Measurements from ENCODE around the gene TENM4.
"Not testable (repeated sequence)": the region's sequence is repeated elsewhere in the genome, so short reads cannot be mapped to it uniquely, and the experiment has no call there.

The TENM4 gene

DNA sequence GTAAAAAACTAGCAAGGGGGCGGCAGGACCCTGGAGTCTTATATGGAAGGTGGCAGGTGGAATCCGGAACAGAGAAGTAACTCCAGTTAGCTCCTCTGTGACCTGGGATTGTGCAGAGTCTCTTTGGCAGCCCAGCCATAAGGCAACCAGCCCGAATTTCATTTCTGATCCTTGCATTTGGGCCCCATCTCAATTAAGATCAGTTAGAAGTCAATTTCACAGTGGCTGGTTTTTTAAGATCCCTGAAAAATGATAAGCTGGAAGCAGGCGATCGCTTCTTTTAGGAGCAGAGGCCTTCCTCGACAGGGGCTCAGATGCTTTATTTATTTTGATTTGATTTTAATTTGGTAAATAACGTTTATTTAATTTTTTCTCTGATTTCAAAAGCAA, 199.0 kb downstream of the TENM4 start:
- no peak for DNase-seq

DNA sequence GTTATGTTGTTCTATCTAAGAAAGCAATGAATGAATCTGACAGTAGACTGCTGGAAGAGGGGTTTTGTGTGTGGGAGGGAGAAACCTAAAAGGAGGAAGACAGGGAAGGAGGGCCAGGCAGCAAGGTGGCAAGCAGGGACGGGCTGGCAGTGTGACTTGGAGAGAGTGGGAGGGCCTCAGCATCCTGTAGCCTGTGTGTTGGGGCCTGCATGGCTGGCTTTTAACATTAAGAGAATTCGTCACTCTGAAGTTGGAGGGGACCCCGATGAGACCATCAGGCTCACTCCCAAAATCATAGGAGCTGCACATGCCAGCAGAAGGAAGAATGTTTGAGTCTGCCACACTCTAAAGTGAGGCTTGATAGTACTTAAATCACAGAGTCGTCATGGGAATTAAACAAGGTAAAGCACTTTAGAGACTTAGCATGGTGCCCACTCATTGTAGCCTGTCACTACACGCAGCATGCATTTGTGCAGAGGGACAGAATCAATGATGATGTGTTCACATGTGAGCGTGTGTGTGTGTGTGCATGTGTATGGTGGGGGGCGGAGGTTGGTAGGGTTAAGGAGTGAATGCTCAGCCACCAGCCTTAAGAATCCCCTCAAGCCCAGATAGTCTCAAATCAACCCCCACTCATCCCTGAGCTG, 199.5 kb downstream of the TENM4 start:
- no peak for DNase-seq

DNA sequence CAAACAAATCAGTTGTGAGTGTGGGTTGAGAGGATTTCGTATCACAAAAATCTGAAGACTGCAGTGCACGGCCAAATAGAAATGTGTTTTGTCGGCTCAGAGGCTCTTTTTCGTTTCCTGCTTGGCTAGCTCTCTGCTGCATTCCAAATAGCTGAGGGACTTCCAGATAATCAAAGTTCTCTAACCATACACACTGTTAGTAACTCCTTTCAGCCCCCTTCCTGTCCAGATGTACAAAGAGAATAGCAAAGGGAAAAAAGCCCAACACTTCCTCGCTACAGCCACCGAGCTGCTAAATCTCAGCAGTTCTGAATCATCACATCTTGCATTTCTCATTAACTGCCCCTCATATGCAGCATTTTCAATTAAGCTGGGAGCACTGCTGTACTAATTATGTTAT, 203.1 kb downstream of the TENM4 start:
- no peak for DNase-seq

DNA sequence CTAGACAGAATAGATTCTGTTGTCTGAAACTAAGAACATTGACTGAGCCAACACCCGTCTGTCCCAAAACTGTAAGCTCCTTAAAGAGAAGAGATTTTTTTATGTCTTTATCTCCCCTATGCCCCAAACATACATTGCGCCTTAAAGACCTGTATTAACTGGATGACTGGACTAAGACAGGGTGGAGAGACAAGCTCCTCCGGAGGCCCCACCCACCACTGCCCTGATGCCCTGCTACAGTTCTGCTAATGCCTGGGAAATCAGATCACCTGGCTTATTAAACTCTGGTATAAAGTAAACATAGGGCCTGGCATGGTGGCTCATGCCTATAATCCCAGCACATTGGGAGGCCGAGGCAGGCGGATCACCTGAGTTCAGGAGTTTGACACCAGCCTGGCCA, 203.7 kb downstream of the TENM4 start:
- no peak for DNase-seq

DNA sequence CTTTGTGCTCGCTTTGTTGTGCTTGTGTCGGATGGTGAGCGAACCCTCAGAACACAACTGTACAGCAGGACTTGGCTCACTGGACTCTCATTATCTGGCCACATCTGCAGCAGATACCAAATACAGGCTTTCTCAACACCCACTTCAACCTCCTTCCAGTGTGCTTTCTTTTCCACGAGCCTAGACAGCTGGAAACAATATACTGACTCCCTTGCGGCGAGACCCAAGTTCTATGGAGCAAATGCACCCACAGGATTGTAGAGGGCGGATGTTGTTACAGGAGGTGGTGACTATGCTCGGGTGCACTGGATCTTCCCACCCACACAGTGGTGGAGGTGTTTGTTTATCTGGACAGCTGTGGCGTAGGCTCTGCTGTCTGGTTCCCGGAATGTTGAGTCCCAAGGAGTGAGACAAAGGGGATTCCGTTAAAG, 204.3 kb downstream of the TENM4 start:
- DNase-seq, result no peak

DNA sequence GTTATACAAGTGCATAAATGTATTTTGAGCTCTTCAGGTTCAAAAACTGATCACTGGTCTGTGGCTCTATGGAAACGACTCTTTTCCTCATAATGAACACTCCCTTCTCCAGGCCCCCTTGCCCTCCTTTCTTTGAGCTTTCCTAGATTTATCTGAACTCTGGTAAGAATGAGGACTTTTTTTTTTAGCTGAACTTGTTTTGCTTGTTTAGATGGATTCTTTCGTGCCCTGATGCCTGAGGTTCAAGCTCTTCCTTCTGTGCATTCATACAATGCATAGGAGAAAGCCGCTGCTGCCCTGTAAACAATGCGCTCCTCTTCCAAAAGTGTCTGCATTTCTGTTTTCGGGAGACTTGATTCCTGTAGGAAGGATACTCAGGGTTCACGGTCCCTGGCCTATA, 205.1 kb downstream of the TENM4 start:
- no peak for DNase-seq

DNA sequence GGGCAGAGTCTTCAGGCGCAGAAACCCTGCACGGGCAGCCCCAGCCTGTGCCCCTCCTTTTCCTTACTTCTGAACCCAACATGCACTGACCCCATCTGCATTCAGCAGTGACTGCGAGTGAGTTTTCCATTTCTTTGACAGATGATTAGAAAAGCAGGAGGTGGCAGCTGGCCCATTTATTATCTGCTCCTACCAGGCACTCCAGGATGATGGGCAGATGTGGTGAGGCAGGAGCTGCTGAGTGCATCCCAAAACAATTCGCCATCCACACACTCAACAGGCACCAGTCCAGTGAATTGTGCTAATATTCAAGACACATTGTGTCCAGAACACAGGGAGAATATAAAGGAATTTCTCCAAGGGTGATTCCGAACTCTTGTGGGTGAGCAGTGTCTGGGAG, 208.5 kb downstream of the TENM4 start:
- DNase-seq, result no peak

DNA sequence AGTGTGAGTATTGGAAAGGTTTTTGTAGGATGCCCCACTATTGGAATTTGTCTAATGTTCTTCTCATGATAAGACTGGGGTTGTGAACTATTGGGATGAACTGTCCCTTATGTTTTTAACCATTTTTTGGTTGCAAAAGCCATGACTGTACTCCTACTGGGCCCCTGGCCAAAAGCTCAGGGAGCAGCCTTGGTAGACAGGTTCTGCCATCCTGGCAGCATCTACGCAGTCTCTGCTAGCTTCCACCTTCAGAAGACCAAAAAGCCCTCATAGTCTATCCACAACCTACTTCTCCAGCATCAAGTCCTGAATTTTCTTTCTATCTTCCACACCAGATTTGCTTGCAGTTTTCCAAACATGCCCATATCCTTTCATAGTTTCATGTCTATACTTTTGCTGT, 211.8 kb downstream of the TENM4 start:
- DNase-seq, result no peak

DNA sequence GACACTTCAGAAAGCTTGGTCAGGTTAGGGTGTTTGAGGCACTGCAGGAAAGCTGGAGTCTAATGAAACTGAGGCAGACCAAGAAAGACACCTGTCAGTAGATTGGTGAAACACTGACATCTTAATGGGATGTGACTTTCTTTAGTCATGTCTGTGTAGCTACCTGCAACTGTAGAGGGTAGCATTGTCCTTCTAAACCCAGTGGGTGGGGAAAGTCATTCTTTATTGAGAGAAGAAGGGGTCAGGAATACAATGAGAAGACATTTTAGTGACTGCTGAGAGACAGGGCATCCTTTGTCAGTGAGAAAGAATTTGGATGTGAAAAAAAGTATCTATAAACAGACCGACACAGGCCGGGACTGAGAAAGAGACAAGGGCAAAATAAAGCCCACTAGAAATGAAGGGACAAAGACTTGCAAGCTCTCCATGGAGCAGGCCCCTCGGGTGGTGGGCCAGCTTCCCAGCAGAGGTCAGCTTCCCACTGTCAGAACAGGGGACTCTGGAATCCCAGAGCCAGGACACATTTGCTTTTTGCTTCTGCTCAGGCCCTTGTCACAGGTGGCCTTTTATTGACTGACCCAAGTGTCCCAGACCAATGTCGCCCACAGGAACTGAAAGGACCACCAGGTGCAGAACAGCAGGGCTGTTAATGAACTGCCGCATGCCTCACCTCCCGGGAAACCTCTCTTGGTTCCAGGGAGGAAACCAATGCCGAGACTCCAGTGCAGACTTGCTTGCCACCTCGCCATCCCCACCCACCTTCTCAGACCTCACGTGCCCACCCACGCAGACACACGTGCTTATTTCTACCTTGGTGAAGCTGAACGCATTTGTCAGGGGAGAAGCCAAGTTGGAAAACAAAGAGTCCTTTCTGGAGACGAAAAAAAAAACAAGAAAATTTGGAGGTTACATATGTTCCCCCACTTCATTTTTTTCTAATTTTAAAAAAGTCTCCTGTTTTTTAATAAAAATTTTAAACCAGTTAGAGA, 212.8 kb downstream of the TENM4 start:
- DNase-seq, result no peak

DNA sequence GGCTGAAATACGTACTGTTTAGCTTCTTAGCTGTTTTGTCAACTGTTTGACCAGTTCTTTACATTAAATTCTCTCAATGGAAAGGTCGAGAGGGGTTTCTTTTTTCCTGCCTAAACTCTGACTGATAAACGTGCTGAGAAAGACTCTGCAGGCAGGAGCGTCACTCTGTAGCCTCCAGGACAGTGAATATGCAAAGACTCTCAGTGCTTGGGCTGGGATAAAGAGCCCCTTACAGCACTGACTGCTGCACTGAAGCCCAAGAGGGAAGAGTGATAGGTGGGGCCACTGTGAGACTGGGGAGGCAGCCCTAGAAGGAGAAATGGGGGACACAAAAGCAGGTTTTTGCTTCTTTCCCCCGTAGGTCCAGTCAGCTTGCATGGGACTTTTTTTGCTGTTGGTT, 213.5 kb downstream of the TENM4 start:
- no peak for DNase-seq

DNA sequence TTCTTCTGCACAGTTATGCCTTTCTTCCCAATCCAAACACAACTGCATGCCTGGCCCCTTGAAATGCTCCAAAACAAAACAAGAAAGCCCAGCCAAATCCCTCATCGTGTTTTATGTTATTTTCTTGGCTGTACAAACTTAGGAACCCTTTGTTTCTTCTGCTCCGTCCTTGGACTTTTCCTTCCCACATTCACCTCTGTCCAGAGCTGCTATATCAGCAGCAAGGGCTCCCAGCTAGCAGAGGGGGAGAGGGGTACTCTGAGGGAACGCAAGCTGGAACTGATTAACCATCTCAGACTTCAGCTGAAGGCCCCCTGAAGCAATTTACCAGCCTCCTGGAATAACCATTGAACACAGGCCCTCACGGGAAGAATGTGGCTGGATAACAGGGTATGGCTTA, 214.7 kb downstream of the TENM4 start:
- no peak for DNase-seq

DNA sequence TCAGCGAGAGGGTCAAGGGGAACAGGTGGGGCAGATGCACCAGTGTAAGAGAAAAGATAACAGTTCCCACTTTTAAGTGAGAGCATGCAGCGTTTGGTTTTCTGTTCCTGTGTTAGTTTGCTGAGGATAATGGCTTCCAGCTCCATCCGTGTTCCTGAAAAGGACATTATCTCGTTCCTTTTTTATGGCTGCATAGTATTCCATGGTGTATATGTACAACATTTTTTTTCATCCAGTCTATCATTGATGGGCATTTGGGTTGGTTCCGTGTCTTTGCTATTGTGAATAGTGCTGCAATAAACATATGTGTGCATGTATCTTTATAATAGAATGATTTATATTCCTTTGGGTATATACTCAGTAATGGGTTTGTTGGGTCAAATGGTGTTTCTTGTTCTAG, 218.7 kb downstream of the TENM4 start:
- DNase-seq, result not testable (repeated sequence)

DNA sequence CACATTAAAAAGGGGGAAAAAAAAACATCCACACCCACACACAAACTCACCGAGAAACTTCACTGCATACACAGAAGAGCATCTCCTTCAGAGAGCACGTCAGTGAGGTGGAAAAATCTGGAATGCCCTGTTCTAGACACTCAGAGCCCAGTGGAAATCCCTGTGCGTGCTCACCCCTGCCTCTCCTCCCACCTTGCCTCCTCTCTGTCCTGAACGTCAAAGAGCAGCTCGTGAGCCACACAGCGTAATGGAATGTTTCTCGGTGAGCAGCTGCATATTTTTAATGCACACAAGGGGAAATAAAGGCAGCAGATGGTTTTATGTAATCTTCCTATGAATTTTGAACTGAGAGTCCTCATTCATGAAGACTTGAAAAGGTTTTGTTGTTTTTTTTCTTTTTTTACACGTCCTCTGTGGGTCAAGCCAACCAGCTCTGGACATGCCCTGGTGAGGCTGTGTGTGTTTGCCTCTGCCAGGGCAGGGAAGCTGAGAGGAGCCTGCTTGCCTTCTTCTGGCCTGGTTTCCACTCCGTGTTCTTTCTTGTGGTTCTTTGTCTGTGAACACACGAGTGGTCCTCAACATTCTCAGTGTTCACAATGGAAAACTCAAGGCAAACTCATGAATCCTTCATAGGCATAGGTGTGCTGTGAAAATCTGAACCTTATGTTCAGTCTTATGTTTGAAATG, 219.2 kb downstream of the TENM4 start:
- no peak for DNase-seq

DNA sequence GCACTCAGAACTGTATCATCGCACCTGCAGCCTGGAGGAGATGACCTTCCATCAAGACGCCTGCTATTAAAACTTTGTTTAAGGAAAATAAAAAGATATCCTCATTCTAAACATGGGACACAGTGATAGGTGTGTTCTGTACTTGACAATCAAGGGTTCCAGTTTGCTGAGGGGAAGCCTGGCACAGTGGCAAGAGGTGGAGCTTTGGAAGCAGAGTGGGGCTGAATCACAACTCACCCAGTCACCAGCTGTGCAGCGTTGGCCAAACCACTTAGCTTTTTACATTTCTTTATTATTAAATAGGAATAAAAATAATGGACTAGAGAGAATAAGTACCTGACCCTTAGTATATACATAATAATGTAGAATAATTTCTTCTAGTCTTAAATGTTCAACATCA, 220.7 kb downstream of the TENM4 start:
- DNase-seq, result no peak

DNA sequence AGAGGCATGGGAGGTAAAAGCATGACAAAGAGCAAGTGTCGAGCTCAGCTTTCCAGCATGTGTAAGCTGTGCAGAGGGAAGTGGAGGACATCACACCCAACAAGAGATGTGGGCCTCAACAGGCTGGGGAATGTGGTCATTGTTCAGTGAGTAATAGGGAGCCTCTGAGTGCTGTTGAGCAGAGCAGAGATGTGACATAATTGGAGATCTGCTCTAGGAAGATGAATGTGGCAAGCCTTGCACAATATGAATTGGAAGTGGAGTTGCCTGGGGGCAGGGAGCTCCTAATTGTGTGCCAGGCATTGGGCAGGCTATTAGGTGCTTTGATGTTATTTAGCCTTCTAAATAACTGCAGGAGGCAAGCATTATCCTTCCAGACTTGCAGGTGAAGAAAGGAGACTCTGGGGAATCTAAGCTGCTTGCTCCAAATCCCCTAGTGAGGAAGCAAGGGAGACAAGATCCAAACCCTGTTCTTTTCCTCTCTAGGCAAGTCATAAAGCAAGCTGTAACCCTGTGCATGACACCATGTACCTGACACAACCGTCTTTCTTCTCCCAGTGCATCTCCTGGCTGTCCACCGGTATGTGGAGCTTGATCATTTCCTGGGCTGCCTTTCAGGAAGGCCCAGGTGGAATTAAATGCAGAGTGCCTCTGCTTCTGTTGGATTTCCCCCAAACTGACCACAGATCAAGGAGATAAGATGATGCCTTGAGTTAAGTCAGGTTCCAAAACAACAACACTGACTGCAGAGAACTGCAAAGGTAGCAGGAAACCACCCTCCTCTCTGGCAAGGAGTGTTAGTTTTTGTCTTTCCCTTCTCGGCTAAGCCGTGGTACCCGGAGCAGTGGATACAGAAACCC, 221.4 kb downstream of the TENM4 start:
- DNase-seq, result peak in 1 of 2 donors; percentile 13

DNA sequence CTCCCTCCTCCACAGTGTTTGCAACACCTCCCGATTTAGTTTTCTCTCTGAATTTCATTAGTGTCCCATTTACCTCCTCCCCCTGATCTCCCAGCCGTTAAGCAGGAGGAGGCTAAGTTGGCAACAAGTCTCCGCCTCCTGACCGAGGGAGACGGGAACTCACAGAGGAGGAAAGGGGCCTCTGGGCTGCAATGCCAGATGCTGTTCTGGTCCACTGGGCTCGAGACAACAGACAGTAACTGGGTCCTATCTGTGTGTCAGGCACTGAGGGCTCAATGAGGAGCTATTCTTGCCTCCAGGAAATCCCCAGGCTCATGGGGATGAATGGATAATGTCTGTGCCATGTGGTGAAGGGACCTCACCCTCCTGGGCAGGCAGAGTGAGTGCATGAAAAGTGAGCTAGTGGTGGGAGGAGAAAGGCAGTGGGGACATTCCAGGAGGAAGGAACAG, 228.1 kb downstream of the TENM4 start:
- DNase-seq, result no peak

DNA sequence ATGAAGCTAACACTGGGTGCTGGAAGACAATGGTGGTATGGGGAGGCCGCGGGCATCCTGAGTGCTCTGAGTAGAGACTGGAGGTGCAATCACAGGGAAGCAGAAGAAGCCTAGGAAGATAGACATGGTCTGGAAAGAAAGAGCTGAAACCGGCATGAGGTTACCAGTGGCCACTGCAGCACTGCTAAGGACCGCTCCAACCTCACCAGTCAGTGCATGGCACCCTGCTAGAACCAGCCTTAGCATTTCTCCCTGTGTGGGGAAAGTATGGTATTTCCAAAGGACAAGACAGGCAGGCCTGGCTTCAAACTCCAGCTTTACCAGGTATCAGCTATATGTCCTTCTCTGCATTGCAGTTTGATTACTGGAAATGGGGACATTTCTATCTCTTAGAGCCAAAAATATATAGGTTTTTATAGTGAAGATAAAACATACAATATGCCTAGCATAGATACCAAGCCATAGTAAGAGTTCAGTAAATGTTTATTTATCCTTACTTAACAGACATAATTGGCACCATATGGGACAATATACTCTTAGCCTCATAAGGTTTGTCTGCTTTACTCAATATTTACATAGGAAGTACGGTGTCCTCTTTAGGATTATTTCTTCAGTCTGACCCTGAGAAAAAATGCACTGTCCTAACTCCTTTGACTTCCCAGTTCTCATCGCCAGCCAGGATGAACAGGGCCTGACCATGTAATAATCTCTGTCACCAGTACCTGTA, 231.1 kb downstream of the TENM4 start:
- DNase-seq, result no peak

DNA sequence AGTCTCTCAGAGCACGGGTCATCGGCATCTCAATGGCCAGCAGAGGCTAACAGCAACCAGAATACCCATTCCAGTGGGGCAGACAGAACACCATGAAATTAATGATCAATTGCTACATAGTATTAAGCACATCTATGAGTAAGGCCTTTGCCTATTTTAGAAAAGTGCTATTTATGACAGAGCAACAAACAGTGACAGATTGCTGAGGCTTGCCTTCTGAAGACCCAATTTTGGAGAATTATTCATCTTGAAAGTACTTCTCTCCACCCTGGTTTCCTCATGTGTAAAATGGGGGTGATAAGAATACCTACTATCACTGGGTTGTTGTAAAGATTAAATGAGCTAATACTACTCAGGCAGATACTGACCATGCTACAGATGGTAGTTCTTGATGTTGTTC, 232.7 kb downstream of the TENM4 start:
- DNase-seq, result no peak

DNA sequence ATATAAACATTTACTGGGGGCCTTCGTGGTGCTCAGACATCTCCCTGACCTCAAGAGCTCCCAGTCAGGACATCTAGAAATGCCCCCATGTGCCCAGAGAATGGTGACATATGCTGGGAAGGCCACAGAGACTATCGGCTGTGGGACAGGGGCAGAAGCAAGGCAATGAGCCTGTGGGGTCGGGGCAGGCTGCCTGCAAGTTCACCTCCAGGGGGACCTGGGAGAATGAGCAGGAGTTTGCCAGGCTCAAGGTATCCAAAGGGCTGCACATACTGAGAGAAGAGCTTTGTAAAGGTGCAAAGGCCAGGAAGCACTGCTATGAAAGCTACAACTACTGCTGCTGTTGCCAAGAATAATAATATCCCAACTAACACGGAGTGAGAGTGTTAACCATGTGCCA, 233.9 kb downstream of the TENM4 start:
- no peak for DNase-seq

DNA sequence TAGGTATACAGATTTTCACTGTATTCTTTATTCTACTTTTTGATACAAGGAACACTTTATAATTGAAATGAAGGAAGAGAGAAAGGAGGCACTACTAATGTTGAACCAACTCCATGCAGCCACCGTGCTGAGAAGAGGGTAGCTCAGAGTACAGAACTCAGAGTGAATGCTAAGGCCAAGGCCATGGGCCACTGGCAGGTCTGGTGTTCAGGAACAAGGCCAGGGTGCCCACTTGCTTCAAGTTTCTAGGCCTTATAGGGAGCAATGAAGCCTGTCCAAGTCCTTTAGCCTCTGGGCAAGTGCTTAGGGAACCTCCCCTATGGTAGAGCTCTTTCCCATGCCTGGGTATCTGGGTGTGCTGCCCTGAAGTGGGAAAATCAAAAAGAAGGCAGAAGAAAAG, 235.0 kb downstream of the TENM4 start:
- DNase-seq, result no peak

DNA sequence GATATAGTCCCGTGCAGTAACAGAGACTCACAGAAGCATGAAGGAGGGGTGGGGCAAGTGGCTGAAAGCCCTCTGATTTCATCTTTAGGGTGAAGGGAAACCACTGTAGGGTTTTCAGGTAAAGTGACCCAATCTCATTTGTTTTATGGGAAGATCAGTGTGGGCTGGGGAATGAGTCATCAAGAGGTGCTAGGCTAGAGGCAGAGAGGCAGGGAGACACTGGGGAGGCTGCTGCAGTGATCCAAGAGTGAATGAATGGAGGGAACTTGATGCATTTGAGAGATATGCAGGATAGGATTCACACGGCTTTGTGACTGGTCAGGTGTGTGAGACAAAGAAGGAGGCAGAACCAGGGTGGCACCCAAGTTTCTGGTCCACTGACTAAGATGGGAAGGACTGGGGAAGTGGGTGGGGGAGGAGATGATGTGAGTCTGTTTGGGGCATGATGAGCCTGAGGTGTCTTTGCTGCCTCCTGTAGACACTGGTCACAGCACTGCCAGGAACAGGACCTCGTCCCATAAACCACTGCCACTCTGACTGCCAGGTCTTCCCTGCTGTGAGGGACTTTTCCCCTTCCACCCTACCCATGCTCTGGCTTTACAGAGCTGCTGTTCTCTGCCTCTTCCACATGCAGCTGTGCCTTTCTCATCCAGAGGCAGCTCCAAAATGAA, 239.0 kb downstream of the TENM4 start:
- no peak for DNase-seq
